Liver (tissue), 9 donors: ENCODE data around the gene ARHGEF12. TPM values are rescaled to one million over a fixed set of nuclear protein-coding genes. Genes with fewer than 3 reads are reported as not detected.

Experiments used
- DNase-seq: peaks from one replicate; pipeline ENCODE4 v3.0.0-alpha.2; 2017; ENCODE audit warnings: low spot score
- H3K27ac ChIP-seq, 2 donors: one replicate each; pipeline ENCODE4 v1.7.0; 2013; ENCODE audit warnings: inconsistent platforms in 2 of 2, low read length in 2 of 2, control low read depth in 1 of 2, low read depth in 1 of 2, mild to moderate bottlenecking in 1 of 2
- H3K27me3 ChIP-seq, 4 donors: one replicate each; pipeline versions ENCODE4 v1.6.1 to v1.7.0; 2013; ENCODE audit warnings: low read length in 3 of 4, inconsistent platforms in 1 of 4, mild to moderate bottlenecking in 1 of 4, moderate library complexity in 1 of 4; ENCODE audit not compliant: control insufficient read depth in 4 of 4, insufficient read depth in 4 of 4
- H3K36me3 ChIP-seq, 4 donors: one replicate each; pipeline versions ENCODE4 v1.6.1 to v1.7.0; 2013; ENCODE audit warnings: low read length in 3 of 4, mild to moderate bottlenecking in 3 of 4, low read depth in 1 of 4, moderate library complexity in 1 of 4; ENCODE audit not compliant: control insufficient read depth in 4 of 4, insufficient read depth in 3 of 4
- H3K4me1 ChIP-seq, 4 donors: one replicate each; pipeline versions ENCODE4 v1.6.1 to v1.7.0; 2013; ENCODE audit warnings: low read length in 3 of 4, mild to moderate bottlenecking in 3 of 4, moderate library complexity in 1 of 4; ENCODE audit not compliant: control insufficient read depth in 4 of 4, insufficient read depth in 4 of 4
- H3K4me3 ChIP-seq, 3 donors: one replicate each; pipeline versions ENCODE4 v1.6.1 to v1.7.0; 2013; ENCODE audit warnings: low read length in 3 of 3, control low read depth in 1 of 3, low read depth in 1 of 3, mild to moderate bottlenecking in 1 of 3
- H3K9ac ChIP-seq, 2 donors: one replicate each; pipeline ENCODE4 v1.7.0; 2013; ENCODE audit warnings: low read length in 2 of 2, mild to moderate bottlenecking in 2 of 2, moderate library complexity in 2 of 2, control low read depth in 1 of 2, low read depth in 1 of 2
- H3K9me3 ChIP-seq, 4 donors: one replicate each; pipeline versions ENCODE4 v1.6.1 to v1.7.0; 2013; ENCODE audit warnings: low read length in 3 of 4; ENCODE audit not compliant: control insufficient read depth in 4 of 4
- CTCF ChIP-seq: fragments of 150-350 bp; IDR thresholded peaks from 2 replicates; pipeline ENCODE4 v1.5.1; 2017; ENCODE audit warnings: improper control_type of control experiment, low read depth, low read length; ENCODE audit not compliant: missing input control
- FOXA1 ChIP-seq: IDR thresholded peaks from 2 replicates; pipeline ENCODE4 v1.6.1; 2016; ENCODE audit warnings: antibody characterized with exemption
- FOXA2 ChIP-seq: IDR thresholded peaks from 2 replicates; pipeline ENCODE4 v1.6.1; 2016; ENCODE audit warnings: antibody characterized with exemption
- GABPA ChIP-seq, 2 donors: IDR thresholded peaks in 1 of 2; conservative IDR thresholded peaks in 1 of 2; 2 replicates each; pipeline ENCODE4 v1.6.1; 2016; ENCODE audit warnings: antibody characterized with exemption in 2 of 2, mild to moderate bottlenecking in 1 of 2, moderate library complexity in 1 of 2
- HNF4G ChIP-seq: IDR thresholded peaks from 2 replicates; pipeline ENCODE4 v1.6.1; 2016; ENCODE audit warnings: antibody characterized with exemption
- JUND ChIP-seq, 2 donors: IDR thresholded peaks; 2 replicates each; pipeline ENCODE4 v1.6.1; 2016; ENCODE audit warnings: antibody characterized with exemption in 2 of 2
- MAX ChIP-seq: IDR thresholded peaks from 2 replicates; pipeline ENCODE4 v1.6.1; 2016; ENCODE audit warnings: antibody characterized with exemption
- NR2F2 ChIP-seq: IDR thresholded peaks from 2 replicates; pipeline ENCODE4 v1.6.1; 2016; ENCODE audit warnings: antibody characterized with exemption
- RAD21 ChIP-seq, 2 donors: IDR thresholded peaks; 2 replicates each; pipeline ENCODE4 v1.6.1; 2016; ENCODE audit warnings: antibody characterized with exemption in 2 of 2, mild to moderate bottlenecking in 2 of 2
- SP1 ChIP-seq: IDR thresholded peaks from 2 replicates; pipeline ENCODE4 v1.6.1; 2018; ENCODE audit warnings: antibody characterized with exemption, mild to moderate bottlenecking
- TAF1 ChIP-seq: conservative IDR thresholded peaks from 2 replicates; pipeline ENCODE4 v1.6.1; 2016; ENCODE audit warnings: antibody characterized with exemption, mild to moderate bottlenecking
- YY1 ChIP-seq: IDR thresholded peaks from 2 replicates; pipeline ENCODE4 v1.6.1; 2016; ENCODE audit warnings: antibody characterized with exemption, mild to moderate bottlenecking
- ZBTB33 ChIP-seq: IDR thresholded peaks from 2 replicates; pipeline ENCODE4 v1.6.1; 2016; ENCODE audit warnings: antibody characterized with exemption
- WGBS: extraction: QIAGEN DNeasy Blood & Tissue Kit; methylation state at CpG from one replicate; pipeline ENCODE4 v1.1.7; 2013; 5-methylcytosine and 5-hydroxymethylcytosine counted together
- polyA plus RNA-seq, 2 donors: library from polyadenylated mRNA; stranded (reverse) in 1 of 2; unstranded in 1 of 2; fragments of 200-250 nt in 1 of 2; fragments of >200 nt in 1 of 2; fragmentation: Nextera tagmentation in 1 of 2; extraction: Ambion mirVana in 1 of 2; gene quantifications; one replicate each; pipeline versions ENCODE4 v1.2.1 to v1.2.3, GENCODE V29; 2013 to 2015
- total RNA-seq, 2 donors: library from RNA; depleted of rRNA; stranded (reverse); fragments of >200 nt; gene quantifications; one replicate each; pipeline ENCODE4 v1.2.3, GENCODE V29; 2014
- donor health status: healthy.
- donor health status: healthy.
- donor health status: healthy.
- donor health status: healthy.
- donor health status: healthy.

The ARHGEF12 gene
- total and polyA plus RNA-seq, 4 donors: 28.0 to 169 (median 53.9) TPM

DNA sequence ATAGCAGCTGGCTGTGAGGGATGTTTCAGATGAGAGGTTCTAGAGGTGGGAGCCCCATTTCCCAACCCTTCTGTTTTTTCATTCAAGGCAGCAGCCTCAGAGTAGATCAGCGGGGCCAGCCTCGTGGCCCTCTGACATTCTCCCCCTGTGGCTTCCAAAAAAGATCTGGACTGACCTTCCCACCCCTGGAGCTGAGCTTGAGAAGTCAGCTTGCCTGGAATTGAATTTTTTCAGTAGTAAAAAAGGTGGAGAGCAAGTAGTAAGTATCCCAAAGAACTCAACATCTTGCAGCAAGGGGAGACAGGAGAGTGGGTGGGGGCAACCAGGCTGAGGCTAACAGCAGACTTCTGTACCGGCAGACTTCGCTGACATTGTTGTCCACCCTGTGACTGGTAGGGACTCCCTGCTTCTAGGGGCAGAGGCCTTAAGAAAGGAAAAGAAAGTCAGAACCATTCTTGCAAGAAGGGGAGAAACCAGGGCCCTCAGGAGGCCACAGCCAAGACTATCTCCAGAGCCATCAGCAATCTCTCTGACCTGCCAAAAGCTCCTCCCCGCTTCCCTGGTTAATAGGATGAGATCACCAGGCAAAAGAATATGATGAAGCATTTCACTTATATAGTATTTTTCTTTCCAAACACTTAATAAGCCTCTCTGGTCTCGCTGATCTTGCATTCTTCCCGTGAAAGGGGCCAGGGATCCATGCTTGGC lies 173.3 kb downstream of the ARHGEF12 start:
- no peak overlapping the region for H3K4me3 ChIP-seq
- 83% methylated on average over 7 of the region's 7 CpGs for WGBS
- DNase-seq: no peak
- peaks cover 0 to 6% (median 0%) of the 10 kb centered on the region in 4 donors for H3K4me1 ChIP-seq
- no peak overlapping the region for H3K9ac ChIP-seq
- H3K9me3 ChIP-seq: no peaks in the 10 kb centered on the region
- H3K27ac ChIP-seq: no peak overlapping the region
- TF ChIP-seq ZBTB33 (no peak), RAD21 (IDR thresholded peaks at IDR 0.05) (no peak), GABPA (IDR thresholded peaks at IDR 0.05 in 1 of 2, conservative IDR thresholded peaks at IDR 0.05 in 1 of 2) (no peak), JUND (IDR thresholded peaks at IDR 0.05) (no peak), HNF4G (no peak), SP1 (no peak), CTCF (no peak), MAX (no peak), TAF1 (no peak), YY1 (no peak), NR2F2 (no peak)
- peaks cover 0 to 5% (median 2%) of the 10 kb centered on the region in 4 donors for H3K27me3 ChIP-seq
- H3K36me3 ChIP-seq: no peaks in the 10 kb centered on the region

DNA sequence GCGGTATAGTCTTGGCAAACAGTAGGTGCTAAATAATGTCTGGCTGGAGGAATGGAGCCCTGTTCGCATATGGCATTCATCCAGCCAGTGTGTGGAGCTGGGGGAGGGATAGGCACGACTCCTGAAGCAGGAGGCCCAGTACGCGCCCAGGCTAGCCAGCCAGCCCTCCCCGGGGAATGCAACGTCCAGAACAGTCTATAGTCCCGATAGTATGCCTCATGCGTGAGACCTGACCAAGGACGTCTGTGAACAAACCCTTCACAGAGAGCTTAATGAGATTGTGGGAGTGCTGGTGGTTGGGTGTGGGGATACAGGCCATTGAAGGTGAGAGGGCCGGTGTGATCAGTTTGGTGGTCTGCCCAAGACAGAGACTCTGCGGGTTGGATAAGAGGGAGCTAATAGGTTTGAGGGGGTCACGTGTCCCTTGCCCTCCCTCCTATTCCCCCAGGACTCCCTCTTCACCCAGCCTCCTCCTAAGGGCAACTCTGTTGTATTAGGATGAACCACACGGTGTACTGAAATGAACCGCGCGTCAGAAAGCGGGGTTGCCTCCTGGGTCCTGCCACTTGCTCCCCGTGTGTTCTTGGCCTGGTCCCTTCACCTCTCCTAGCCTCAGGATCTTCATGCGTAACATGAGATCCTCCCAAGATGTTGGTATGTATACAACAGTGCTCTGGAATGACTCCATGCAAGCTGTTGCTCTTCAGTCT lies 174.3 kb downstream of the ARHGEF12 start:
- Histone ChIP-seq H3K9me3 (no peaks in the 10 kb centered on the region), H3K27ac (no peak overlapping the region), H3K27me3 (peaks cover 0 to 5% (median 2%) of the 10 kb centered on the region in 4 donors), H3K4me3 (no peak overlapping the region), H3K36me3 (no peaks in the 10 kb centered on the region), H3K4me1 (peaks cover 0 to 6% (median 0%) of the 10 kb centered on the region in 4 donors), H3K9ac (no peak overlapping the region)
- 65% methylated on average over 20 of the region's 20 CpGs for WGBS
- TF ChIP-seq GABPA (IDR thresholded peaks at IDR 0.05 in 1 of 2, conservative IDR thresholded peaks at IDR 0.05 in 1 of 2): no peak
- TF ChIP-seq YY1: no peak
- no peak for TF ChIP-seq HNF4G
- TF ChIP-seq ZBTB33: no peak
- no peak for TF ChIP-seq FOXA1
- no peak for TF ChIP-seq CTCF
- TF ChIP-seq JUND (IDR thresholded peaks at IDR 0.05): no peak
- no peak for TF ChIP-seq FOXA2
- TF ChIP-seq NR2F2: no peak
- no peak for DNase-seq
